GM21576 (cell line): Measurements from ENCODE around the gene NUDT16.

Experiments used
- ATAC-seq: cut with Tn5 transposase; IDR thresholded peaks from one replicate; pipeline ENCODE4 v1.9.1; 2021; ENCODE audit warnings: mild to moderate bottlenecking, moderate library complexity; ENCODE audit not compliant: unreplicated experiment

Gene NUDT16

DNA sequence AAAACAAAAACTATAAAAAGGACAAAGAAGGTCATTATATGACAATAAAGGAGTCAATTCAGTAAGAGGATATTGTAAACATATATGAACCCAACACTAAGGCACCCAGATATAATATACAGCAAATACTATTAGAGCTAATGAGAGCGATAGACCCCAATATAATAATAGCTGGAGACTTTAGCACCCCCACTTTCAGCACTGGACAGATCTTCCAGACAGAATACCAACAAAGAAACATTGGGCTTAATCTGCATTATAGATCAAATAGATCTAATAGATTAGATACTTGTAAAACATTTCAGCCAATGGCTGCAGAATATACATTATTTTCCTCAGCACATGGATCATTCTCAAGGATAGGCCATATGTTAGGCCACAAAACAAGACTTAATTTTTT, 53.4 kb downstream of the NUDT16 start:
- no peak for ATAC-seq
